H4 (cell line): ENCODE data around the gene RFX2. TPM values are rescaled to one million over a fixed set of nuclear protein-coding genes. Genes with fewer than 3 reads are reported as not detected.
"Not testable (repeated sequence)": the region's sequence is repeated elsewhere in the genome, so short reads cannot be mapped to it uniquely, and the experiment has no call there.

Experiments used
- DNase-seq: peaks from one replicate; pipeline ENCODE4 v3.0.0-alpha.2; 2015; ENCODE audit warnings: low spot score
- total RNA-seq: library from RNA; depleted of rRNA; stranded (reverse); fragments of >200 nt; shearing (Covaris generic); gene quantifications from 2 replicates; pipeline ENCODE4 v1.2.3, GENCODE V29; 2014

The RFX2 gene
- total RNA-seq, 1 experiment from 2014 or later, result 5.7 TPM

- no peak for DNase-seq
Observed at GRCh38 chr19:6038634-6039405, 71.5 kb downstream of the RFX2 start.

- no peak for DNase-seq
Observed at GRCh38 chr19:6035026-6035425, 75.3 kb downstream of the RFX2 start.

- no peak for DNase-seq
Observed at GRCh38 chr19:6034512-6034911, 75.8 kb downstream of the RFX2 start.

GRCh38 chr19:6033744-6034264 is 76.5 kb downstream of the RFX2 start:
- no peak for DNase-seq

GRCh38 chr19:6032827-6033226 is 77.5 kb downstream of the RFX2 start:
- DNase-seq, result no peak

GRCh38 chr19:6032381-6032780 is 77.9 kb downstream of the RFX2 start:
- DNase-seq, result no peak

- DNase-seq, result no peak
Observed at GRCh38 chr19:6030214-6030507, 80.1 kb downstream of the RFX2 start.

GRCh38 chr19:6026390-6027227 is 83.7 kb downstream of the RFX2 start:
- DNase-seq, result no peak

- DNase-seq, result not testable (repeated sequence)
Observed at GRCh38 chr19:6024756-6025155, 85.5 kb downstream of the RFX2 start.

- no peak for DNase-seq
Observed at GRCh38 chr19:6023936-6024335, 86.4 kb downstream of the RFX2 start.

- DNase-seq, result no peak
Observed at GRCh38 chr19:6023085-6023682, 87.1 kb downstream of the RFX2 start.

- no peak for DNase-seq
Observed at GRCh38 chr19:6022570-6023064, 87.7 kb downstream of the RFX2 start.

GRCh38 chr19:6021878-6022569 is 88.3 kb downstream of the RFX2 start:
- peak; percentile 52 for DNase-seq

GRCh38 chr19:6020972-6021805 is 89.1 kb downstream of the RFX2 start:
- DNase-seq, result no peak

GRCh38 chr19:6020166-6020882 is 90.0 kb downstream of the RFX2 start:
- DNase-seq, result no peak

- no peak for DNase-seq
Observed at GRCh38 chr19:6018786-6019185, 91.5 kb downstream of the RFX2 start.

- no peak for DNase-seq
Observed at GRCh38 chr19:6017576-6017975, 92.7 kb downstream of the RFX2 start.

GRCh38 chr19:6015841-6016545 is 94.3 kb downstream of the RFX2 start:
- no peak for DNase-seq

GRCh38 chr19:6014551-6015135 is 95.7 kb downstream of the RFX2 start:
- DNase-seq, result no peak
